ENCODE measurements around the gene CCDC177.

CCDC177 gene

DNA sequence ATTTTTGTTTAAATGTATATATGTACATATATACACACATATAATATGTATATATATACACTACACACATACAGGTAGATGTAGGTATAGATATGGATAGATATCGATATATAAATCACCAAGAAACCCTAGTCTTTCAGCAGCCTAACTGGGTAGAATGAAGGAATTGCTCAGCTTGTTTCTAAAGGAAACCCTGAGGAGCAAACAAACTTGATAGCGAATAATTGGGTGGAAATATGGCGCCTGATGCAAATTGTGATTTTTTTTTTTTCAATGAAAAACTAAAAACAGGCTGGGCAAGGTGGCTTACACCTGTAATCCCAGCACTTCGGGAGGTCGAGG, 254 bp upstream of the CCDC177 start:
- no peaks in the 10 kb centered on the region for H3K9me3 ChIP-seq (ENCODE audit: low read depth, low read length)
- TF ChIP-seq FOXP2 (optimal IDR thresholded peaks at IDR 0.05; ENCODE audit: control extremely low read depth, extremely low read length, insufficient read depth) (no peak), POLR2AphosphoS5 (IDR thresholded peaks at IDR 0.05; ENCODE audit: borderline replicate concordance, low read depth, low read length) (no peak), EZH2 (IDR thresholded peaks at IDR 0.05) (no peak)
- no peak overlapping the region for H3K9ac ChIP-seq (ENCODE audit: insufficient read length)
- no peak for DNase-seq (ENCODE audit: low read depth, low spot score)
- no peak overlapping the region for H3K4me3 ChIP-seq
- no peaks in the 10 kb centered on the region for H3K36me3 ChIP-seq (ENCODE audit: insufficient read depth, low read length)
- no peak overlapping the region for H3K27ac ChIP-seq

DNA sequence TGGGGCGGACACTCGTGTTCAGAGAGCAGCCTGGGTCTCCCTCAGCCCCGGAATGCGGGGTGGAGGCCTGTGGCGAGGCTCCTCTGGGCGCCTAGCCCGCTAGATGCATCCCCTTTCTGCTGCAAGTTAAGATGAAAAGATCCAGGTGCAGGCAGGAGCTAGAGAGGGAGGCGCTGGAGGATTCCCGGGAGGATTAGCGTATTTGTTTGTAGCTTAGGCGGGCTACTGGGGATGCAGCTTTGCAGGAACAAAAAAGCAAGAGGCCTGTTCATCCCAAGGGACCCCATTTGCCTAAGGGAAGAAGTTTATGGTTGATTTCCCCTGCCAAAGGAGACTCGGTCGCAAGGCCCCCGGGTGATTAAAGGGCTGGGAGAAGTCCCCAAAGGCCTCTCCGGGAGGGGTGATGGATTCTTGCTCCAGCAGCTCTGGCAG, 824 bp downstream of the CCDC177 start:
- Histone ChIP-seq H3K36me3 (ENCODE audit: insufficient read depth, low read length) (no peaks in the 10 kb centered on the region), H3K9me3 (ENCODE audit: low read depth, low read length) (no peaks in the 10 kb centered on the region), H3K9ac (ENCODE audit: insufficient read length) (no peak overlapping the region), H3K27ac (no peak overlapping the region), H3K4me3 (peak overlapping the region; percentile 60)
- no peak for TF ChIP-seq EZH2 (IDR thresholded peaks at IDR 0.05)
- TF ChIP-seq POLR2AphosphoS5 (IDR thresholded peaks at IDR 0.05; ENCODE audit: borderline replicate concordance, low read depth, low read length), result no peak
- no peak for TF ChIP-seq FOXP2 (optimal IDR thresholded peaks at IDR 0.05; ENCODE audit: control extremely low read depth, extremely low read length, insufficient read depth)
- no peak for DNase-seq (ENCODE audit: low read depth, low spot score)

DNA sequence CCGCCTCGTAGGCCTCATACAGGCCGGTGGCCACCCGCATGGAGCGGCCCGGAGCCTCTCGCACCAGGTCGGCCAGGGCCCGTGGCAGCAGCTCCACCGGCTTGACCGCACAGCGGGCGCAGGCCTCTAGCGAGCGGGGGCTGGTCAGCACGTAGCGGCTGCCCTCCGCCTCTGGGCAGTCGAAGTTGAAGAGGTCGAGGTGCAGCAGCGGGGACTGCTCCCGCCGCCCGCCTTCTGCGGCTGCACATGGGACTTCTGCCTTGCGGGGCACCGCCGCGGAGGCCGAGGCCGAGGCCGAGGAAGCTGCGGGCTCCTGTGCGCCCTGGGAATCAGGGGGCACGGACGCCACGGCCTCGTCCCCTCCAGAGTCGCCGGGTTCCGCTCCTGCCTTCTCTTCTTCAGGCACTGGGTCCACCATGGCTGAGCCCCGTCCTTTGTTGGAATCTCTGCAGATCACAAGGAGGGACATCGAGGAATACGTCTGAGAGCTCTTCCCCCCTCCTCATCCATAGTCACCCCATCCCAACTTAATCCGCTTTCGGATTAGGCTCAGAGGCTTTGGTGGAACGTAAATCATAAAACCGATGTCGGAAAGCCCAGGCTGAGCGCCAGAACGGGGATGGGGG, 1.4 kb downstream of the CCDC177 start:
- DNase-seq (ENCODE audit: low read depth, low spot score), result no peak
- no peaks in the 10 kb centered on the region for H3K36me3 ChIP-seq (ENCODE audit: insufficient read depth, low read length)
- no peak overlapping the region for H3K27ac ChIP-seq
- TF ChIP-seq POLR2AphosphoS5 (IDR thresholded peaks at IDR 0.05; ENCODE audit: borderline replicate concordance, low read depth, low read length), result no peak
- TF ChIP-seq EZH2 (IDR thresholded peaks at IDR 0.05), result no peak
- TF ChIP-seq FOXP2 (optimal IDR thresholded peaks at IDR 0.05; ENCODE audit: control extremely low read depth, extremely low read length, insufficient read depth), result no peak
- H3K4me3 ChIP-seq, result peak overlapping the region; percentile 60
- no peak overlapping the region for H3K9ac ChIP-seq (ENCODE audit: insufficient read length)
- H3K9me3 ChIP-seq (ENCODE audit: low read depth, low read length), result no peaks in the 10 kb centered on the region

DNA sequence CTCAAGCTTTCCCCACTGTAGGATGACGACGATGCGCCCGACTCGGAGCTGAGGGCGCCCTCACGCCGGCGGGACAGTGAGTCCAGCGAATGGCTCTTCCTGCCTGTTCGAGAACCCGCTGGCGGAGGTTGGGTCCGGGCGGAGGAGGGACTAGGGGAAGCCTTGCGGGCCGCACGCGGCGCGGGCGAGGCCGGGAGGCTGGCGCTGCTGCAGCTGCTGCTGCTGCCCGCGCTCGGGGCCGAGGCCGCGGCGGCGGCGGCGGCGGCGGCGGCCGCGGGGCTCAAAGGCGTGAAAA, 1.9 kb downstream of the CCDC177 start:
- DNase-seq (ENCODE audit: low read depth, low spot score), result no peak
- TF ChIP-seq FOXP2 (optimal IDR thresholded peaks at IDR 0.05; ENCODE audit: control extremely low read depth, extremely low read length, insufficient read depth), result no peak
- TF ChIP-seq POLR2AphosphoS5 (IDR thresholded peaks at IDR 0.05; ENCODE audit: borderline replicate concordance, low read depth, low read length), result no peak
- no peak for TF ChIP-seq EZH2 (IDR thresholded peaks at IDR 0.05)
- H3K27ac ChIP-seq, result no peak overlapping the region
- H3K9me3 ChIP-seq (ENCODE audit: low read depth, low read length), result no peaks in the 10 kb centered on the region
- H3K36me3 ChIP-seq (ENCODE audit: insufficient read depth, low read length), result no peaks in the 10 kb centered on the region
- no peak overlapping the region for H3K4me3 ChIP-seq
- H3K9ac ChIP-seq (ENCODE audit: insufficient read length), result no peak overlapping the region

DNA sequence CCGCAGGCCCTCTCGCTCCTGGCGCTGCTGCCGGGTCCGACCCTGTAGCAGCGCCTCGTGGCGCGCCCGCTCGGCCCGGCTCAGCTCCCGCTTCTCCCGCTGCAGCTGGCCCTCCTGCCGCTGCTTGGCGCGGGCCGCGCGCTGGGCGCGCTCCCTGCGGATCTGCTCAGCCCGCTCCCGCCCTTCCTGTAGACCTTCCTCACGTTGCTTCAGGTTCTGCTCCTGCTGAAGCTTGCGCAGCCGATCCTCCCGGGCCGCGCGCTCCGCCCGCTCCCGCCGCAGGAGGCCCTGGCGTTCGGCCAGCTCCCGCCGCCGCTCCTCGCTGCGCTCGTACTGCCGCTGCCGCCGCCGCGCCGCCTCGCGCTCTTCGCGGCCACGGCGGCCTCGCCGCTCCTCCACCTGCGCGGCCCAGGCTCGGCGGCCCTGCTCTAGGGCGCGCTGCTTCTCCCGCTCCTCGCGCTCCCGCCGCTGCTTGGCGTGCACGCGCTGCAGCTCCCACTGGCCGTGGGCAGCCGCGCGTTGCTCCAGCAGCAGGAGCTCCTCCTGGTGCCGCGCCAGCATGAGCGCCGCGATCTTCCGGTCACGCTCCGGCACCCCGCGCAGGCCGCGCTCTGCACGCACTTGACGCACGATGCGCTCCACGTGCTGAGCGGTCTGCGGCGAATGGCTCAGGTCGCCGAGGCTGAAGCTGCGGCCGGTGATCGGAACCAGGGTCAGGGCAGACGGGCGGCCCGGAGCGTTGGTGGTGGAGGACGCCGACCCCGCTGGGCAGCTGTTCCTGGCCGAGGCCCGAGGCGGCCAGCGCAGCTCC, 2.4 kb downstream of the CCDC177 start:
- no peaks in the 10 kb centered on the region for H3K9me3 ChIP-seq (ENCODE audit: low read depth, low read length)
- H3K27ac ChIP-seq, result no peak overlapping the region
- H3K9ac ChIP-seq (ENCODE audit: insufficient read length), result no peak overlapping the region
- TF ChIP-seq POLR2AphosphoS5 (IDR thresholded peaks at IDR 0.05; ENCODE audit: borderline replicate concordance, low read depth, low read length), result no peak
- no peak for TF ChIP-seq FOXP2 (optimal IDR thresholded peaks at IDR 0.05; ENCODE audit: control extremely low read depth, extremely low read length, insufficient read depth)
- no peak for TF ChIP-seq EZH2 (IDR thresholded peaks at IDR 0.05)
- DNase-seq (ENCODE audit: low read depth, low spot score), result no peak
- peak overlapping the region; percentile 77 for H3K4me3 ChIP-seq
- H3K36me3 ChIP-seq (ENCODE audit: insufficient read depth, low read length), result no peaks in the 10 kb centered on the region

DNA sequence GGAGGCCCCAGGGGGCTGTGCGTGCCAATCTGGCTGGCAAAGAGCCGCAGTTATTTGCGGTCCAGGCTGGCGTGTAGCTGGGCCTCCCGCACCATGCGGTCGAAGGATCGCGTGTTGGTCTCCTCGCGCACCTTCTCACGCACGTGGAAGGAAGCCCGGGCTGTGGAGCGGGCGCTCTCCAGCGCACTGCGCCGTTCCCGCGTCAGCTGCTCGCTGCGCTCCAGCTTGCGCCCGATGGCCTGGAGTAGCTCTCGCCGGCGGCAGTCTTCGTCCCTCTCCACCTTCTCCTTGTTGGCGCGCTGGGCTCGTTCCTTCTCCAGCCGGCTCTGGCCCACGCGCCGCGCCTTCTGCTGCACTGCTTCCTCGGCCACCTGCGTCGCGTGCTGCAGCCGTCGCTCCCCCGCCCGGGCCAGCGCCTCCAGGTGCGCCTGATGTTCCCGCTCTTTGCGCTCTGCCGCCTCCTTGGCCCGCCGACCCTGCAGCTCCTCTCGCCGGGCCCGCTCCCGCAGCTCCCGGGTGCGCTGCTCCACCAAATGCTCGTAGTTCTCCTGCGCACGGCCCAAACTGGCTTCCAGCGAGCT, 3.1 kb downstream of the CCDC177 start:
- no peak overlapping the region for H3K27ac ChIP-seq
- H3K9ac ChIP-seq (ENCODE audit: insufficient read length), result no peak overlapping the region
- no peak for TF ChIP-seq EZH2 (IDR thresholded peaks at IDR 0.05)
- no peak for TF ChIP-seq POLR2AphosphoS5 (IDR thresholded peaks at IDR 0.05; ENCODE audit: borderline replicate concordance, low read depth, low read length)
- TF ChIP-seq FOXP2 (optimal IDR thresholded peaks at IDR 0.05; ENCODE audit: control extremely low read depth, extremely low read length, insufficient read depth), result no peak
- H3K4me3 ChIP-seq, result peak overlapping the region; percentile 77
- no peak for DNase-seq (ENCODE audit: low read depth, low spot score)
- no peaks in the 10 kb centered on the region for H3K9me3 ChIP-seq (ENCODE audit: low read depth, low read length)
- H3K36me3 ChIP-seq (ENCODE audit: insufficient read depth, low read length), result no peaks in the 10 kb centered on the region

DNA sequence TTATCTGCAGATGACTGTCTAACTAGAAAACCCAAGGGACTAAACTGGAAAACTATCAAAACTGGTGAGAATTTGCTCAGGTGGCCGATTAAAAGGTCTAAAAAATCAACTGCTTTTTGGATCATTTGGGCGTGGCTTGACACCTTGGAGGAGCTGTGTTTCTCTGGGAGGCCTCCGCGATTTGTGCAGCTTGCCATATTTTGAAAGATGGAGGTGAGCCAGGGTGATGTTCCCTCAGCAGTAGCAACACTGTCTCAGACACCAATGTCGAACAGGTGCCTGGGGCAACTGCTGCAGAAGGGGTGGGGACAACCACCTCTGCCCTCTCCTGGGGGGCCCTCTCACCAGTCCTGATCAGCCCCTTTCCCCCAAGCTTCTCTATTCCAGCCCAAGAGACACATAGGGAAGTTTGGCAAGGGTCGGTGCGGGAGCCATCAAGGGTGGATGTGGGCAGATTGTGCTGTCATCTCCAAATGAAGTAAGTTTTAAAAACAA, 3.8 kb downstream of the CCDC177 start:
- Histone ChIP-seq H3K27ac (no peak overlapping the region), H3K9me3 (ENCODE audit: low read depth, low read length) (no peaks in the 10 kb centered on the region), H3K36me3 (ENCODE audit: insufficient read depth, low read length) (no peaks in the 10 kb centered on the region), H3K4me3 (no peak overlapping the region), H3K9ac (ENCODE audit: insufficient read length) (no peak overlapping the region)
- TF ChIP-seq FOXP2 (optimal IDR thresholded peaks at IDR 0.05; ENCODE audit: control extremely low read depth, extremely low read length, insufficient read depth), result no peak
- TF ChIP-seq POLR2AphosphoS5 (IDR thresholded peaks at IDR 0.05; ENCODE audit: borderline replicate concordance, low read depth, low read length), result no peak
- TF ChIP-seq EZH2 (IDR thresholded peaks at IDR 0.05), result no peak
- no peak for DNase-seq (ENCODE audit: low read depth, low spot score)

DNA sequence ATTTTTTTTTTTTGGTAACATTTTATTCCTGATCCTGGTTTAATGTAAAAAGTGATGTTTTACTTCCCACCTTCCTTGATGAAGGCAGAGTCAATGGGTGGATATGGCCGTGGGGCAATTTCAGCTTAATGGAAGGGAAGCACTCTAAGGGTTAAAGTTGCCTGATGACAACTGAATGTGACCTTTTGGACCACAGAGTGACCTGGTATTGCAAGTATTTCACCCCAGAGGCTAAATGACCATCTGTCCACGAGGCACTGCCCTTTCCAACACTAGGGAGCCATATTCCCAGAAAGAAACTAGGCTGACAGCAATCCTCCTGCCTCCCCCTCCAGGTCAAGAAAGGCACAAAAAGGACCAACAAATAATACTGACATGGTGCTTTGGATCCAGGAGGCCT, 4.8 kb downstream of the CCDC177 start:
- Histone ChIP-seq H3K36me3 (ENCODE audit: insufficient read depth, low read length) (no peaks in the 10 kb centered on the region), H3K4me3 (no peak overlapping the region), H3K27ac (no peak overlapping the region), H3K9me3 (ENCODE audit: low read depth, low read length) (no peaks in the 10 kb centered on the region), H3K9ac (ENCODE audit: insufficient read length) (no peak overlapping the region)
- no peak for DNase-seq (ENCODE audit: low read depth, low spot score)
- TF ChIP-seq FOXP2 (optimal IDR thresholded peaks at IDR 0.05; ENCODE audit: control extremely low read depth, extremely low read length, insufficient read depth) (no peak), POLR2AphosphoS5 (IDR thresholded peaks at IDR 0.05; ENCODE audit: borderline replicate concordance, low read depth, low read length) (no peak), EZH2 (IDR thresholded peaks at IDR 0.05) (no peak)
